Germinal center (tissue), 1 donor: ENCODE measurements around the gene TMEM9B.

Source experiments
- DNase-seq: peaks from one replicate; pipeline ENCODE4 v3.0.0; 2012; ENCODE audit warnings: mixed read lengths, low spot score

The TMEM9B gene

DNA sequence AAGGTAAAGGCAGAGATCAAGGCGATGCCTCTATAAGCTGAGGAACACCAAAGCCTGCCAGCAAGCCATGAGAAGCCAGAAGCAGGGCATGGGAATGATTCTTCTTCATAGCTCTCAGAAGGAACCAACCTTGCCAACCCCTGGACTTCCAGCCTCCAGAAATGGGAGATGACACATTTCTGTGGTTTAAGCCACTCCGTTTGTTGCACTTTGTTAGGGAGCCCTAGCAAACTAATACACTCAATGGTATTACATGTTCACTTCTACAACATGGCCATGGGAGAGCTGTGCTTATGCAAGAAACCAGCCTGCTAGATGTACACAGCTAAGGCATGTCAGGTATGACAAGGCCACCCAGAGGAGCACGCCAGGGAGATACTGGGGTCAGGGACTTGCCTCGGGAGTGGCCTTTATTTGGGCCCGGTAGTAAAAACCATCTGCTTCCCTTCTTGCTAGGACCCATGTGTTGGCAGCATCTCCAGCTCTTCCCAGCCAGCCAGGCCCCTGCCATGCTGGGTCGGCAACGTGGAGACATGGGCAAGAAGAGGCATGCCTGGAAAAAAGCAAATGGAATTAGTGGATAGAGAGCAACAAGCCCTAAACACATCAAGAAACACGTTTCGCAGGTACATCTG lies 35.1 kb downstream of the TMEM9B start:
- no peak for DNase-seq

- no peak for DNase-seq
These were observed 36.0 kb downstream of the TMEM9B start for GRCh38 chr11:8928205-8928604.

GRCh38 chr11:8927233-8927632 lies 37.0 kb downstream of the TMEM9B start:
- no peak for DNase-seq

- no peak for DNase-seq
These were observed 38.0 kb downstream of the TMEM9B start for GRCh38 chr11:8926236-8926635.

DNA sequence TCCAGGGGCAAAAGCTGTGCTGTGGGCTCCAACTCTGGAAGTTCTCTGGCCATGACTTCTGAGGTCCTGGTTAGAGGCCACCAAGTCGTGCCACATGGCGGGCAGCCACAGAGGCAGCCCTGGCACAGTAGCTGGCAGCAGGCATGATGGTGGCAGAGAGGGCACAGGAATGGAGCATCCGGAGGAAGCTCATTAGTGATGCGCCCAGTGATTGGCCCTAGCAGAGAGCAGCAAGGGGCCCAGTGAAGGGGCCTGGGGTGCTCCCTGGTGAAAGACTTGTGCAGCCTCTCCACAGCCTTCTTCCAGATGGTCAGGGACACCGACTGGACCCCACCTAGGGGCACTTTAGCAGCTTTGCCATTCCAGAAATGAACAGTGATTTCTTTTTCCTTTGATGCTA lies 38.5 kb downstream of the TMEM9B start:
- no peak for DNase-seq

DNA sequence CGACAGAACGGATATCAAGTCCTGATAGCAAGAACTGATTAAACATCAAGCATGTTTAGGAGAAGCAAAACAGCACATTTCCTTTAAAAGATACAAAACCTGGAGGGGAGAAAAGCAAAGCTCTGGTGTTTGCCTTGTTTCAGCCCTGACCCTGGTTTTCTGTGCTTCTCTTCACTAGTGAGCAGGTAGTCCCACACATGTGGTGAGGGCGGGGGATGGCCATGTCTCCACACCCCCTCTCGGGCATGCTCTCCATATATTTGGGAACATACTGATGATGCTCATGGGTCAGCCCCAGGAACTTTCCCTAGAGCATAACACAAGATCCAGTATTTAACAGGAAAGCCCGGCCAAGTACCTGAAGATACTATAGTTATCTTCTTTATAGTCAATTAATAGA lies 41.6 kb downstream of the TMEM9B start:
- no peak for DNase-seq

GRCh38 chr11:8917157-8917825 lies 47.0 kb downstream of the TMEM9B start:
- no peak for DNase-seq

- DNase-seq = no peak
These were observed 49.6 kb downstream of the TMEM9B start for GRCh38 chr11:8914661-8915018.

- peak; percentile 44 for DNase-seq
These were observed 50.1 kb downstream of the TMEM9B start for GRCh38 chr11:8913961-8914660.

DNA sequence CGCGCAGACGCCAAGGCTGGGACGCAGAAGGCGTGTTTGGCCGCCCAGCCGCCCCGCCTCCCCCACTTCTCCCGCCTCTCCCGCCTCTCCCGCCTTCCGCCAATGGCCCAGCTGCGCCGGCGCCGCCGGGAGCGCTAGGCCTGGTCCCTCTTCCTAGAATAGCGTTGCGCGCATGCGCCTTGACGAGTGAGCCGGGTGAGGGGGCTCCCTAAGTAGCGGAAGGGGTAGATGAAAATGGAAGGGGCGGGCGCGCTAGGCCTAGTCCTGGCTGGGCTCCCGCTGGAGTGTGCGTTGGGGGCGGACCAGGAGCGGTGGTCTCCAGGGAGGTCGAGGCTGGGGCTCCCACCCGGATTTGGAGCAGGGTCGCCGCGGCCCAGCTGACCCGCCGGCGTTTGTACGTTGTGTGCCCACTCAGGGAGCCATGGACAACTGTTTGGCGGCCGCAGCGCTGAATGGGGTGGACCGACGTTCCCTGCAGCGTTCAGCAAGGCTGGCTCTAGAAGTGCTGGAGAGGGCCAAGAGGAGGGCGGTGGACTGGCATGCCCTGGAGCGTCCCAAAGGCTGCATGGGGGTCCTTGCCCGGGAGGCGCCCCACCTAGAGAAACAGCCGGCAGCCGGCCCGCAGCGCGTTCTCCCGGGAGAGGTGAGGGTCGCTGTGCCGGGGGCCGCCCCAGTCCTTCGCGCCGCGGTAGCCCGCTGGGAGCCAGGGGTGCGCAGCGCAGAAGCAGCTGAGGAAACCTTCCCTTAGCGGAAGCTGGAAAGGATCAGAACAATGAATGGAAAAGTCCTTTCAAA lies 53.0 kb downstream of the TMEM9B start, which contains the start of gene AKIP1:
Gene AKIP1 (plus strand): TSS at position 161 of the 795 bp plus-strand sequence. CDS start 261 bp downstream, at position 422.
- DNase-seq = peak; percentile 85

GRCh38 chr11:8910649-8911026 lies 53.6 kb downstream of the TMEM9B start:
- DNase-seq = no peak

- DNase-seq = no peak
These were observed 56.1 kb downstream of the TMEM9B start for GRCh38 chr11:8908099-8908498.

DNA sequence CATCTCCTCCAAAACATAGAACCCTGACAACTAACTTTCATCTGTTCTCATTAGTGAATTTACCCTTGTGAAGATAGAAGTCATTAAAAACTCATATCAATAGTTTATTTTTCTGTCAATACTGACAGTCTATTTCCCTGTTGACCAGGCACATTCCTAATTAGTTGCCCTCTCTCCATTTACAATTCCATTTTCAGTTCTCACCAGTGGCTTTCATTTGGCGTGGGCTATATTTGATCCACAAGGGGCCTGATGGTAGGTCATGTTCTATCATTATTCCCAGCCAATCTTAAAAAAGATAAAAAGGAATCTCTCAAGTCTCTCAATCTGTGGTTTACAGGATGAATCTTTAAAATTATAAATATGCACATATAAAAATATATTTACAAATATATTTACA lies 57.1 kb downstream of the TMEM9B start:
- no peak for DNase-seq

DNA sequence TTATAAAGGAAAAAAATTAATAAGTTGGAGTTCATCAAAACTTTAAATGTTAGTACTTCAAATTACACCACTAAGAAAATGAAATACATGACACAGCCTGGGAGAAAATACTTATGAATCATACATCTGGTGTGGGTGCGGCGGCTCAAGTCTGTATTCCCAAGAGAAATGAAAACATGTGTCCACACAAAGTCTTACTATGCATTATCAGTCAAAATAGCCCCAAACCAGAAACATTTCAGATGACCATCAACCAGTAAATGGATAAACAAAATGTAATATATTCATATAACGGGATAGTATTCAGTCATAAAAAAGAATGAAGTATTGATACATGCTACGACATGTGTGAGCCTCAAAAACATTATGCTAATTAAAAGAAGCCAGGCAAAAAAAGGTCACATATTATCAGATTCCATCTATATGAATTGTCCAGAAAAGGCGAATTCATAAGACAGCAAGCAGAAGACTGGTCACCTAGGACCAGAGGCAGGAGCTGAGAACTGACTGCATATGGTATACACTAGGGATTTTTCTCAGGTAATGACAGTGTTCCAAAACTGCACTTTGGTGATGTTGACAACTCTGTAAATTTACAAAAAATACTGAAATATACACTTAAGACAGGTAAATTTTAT lies 58.6 kb downstream of the TMEM9B start:
- DNase-seq = no peak

DNA sequence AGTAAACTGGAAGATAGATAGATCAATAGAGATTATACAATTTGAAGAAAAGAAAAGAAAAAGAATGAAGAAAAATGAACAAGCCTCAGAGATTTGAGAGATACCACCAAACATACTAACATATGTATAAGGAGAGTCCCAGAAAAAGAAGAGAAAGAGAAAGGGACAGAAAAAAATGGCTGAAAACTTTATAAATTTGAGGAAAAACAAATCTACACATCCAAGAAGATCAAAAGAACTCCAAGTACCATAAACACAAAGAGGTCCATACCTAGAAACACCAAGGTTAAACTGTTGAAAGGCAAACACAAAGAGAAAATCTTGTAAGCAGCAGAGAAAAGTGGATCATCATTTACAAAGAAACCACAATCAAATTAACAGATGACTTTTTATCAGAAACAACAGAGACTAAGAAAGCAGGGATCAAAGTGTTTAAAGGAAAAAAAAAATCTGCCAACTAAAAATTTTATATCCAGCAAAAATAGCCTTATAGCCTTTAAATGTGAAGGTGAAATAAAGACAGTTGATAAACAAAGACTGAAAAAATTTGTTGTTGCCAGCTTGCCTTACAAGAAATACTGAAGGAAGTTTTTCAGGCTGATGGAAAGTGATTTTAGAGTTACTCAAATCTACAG lies 65.0 kb downstream of the TMEM9B start:
- DNase-seq = no peak
